A549 (cell line): ENCODE measurements around the gene MIER1.

Experiments
- TF ChIP-seq, protein P1 (sequence below): fragments of 450-650 bp; IDR thresholded peaks from 2 replicates; pipeline ENCODE4 v1.6.1; 2014; ENCODE audit warnings: antibody characterized with exemption
- TF ChIP-seq, protein P2 (sequence below): fragments of >200 bp; sonication (Bioruptor Twin); formaldehyde crosslinking; IDR thresholded peaks from 3 replicates; pipeline ENCODE4 v1.5.1; 2016

DNA sequence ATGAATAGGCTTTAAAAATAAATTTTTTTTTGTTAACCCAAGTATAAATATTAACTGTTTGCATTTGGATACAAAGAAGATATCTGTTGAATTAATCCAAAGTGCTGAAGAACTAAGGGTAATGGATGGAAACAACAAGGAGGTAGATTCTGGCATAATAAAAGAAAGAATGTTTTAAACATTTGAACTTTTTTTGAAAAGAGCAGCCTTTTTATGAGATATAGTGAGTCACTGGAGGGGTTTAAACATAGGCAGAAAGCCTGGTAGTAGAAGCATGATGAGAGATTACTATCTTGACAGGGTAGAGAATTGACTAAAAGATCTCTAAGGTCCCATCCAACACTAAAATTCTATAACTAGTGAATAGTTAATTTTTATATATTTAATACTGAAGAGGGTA lies 2.7 kb downstream of the MIER1 start:
- TF ChIP-seq, protein P1, sequence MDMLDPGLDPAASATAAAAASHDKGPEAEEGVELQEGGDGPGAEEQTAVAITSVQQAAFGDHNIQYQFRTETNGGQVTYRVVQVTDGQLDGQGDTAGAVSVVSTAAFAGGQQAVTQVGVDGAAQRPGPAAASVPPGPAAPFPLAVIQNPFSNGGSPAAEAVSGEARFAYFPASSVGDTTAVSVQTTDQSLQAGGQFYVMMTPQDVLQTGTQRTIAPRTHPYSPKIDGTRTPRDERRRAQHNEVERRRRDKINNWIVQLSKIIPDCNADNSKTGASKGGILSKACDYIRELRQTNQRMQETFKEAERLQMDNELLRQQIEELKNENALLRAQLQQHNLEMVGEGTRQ, result no peak
- TF ChIP-seq, protein P2, sequence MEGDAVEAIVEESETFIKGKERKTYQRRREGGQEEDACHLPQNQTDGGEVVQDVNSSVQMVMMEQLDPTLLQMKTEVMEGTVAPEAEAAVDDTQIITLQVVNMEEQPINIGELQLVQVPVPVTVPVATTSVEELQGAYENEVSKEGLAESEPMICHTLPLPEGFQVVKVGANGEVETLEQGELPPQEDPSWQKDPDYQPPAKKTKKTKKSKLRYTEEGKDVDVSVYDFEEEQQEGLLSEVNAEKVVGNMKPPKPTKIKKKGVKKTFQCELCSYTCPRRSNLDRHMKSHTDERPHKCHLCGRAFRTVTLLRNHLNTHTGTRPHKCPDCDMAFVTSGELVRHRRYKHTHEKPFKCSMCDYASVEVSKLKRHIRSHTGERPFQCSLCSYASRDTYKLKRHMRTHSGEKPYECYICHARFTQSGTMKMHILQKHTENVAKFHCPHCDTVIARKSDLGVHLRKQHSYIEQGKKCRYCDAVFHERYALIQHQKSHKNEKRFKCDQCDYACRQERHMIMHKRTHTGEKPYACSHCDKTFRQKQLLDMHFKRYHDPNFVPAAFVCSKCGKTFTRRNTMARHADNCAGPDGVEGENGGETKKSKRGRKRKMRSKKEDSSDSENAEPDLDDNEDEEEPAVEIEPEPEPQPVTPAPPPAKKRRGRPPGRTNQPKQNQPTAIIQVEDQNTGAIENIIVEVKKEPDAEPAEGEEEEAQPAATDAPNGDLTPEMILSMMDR, result no peak
